IMR-90 (cell line): Measurements from ENCODE around the gene MTUS2. TPM values are rescaled to one million over a fixed set of nuclear protein-coding genes. Genes with fewer than 3 reads are reported as not detected.

Experiments used
- ATAC-seq: fragments of 200-7000 bp; cut with Tn5 transposase; 2 replicates; pipeline ENCODE4 v1.9.1; 2020; ENCODE audit warnings: low read depth, mild to moderate bottlenecking, moderate library complexity
- BruUV-seq: library from RNA; stranded (reverse); fragments of 400-500 nt; replicated peaks from 2 replicates; lab custom pipeline; 2021; lab: Mats Ljungman, UMichigan
- CTCF ChIA-PET: fragments of 300-600 bp; formaldehyde crosslinking; extraction: SDS; loops from one replicate; lab custom pipeline; 2021; ENCODE audit warnings: antibody characterized with exemption; lab: Yijun Ruan, JAX
- POLR2A ChIA-PET: fragments of 300-600 bp; sonication (Branson Sonifier 250); formaldehyde crosslinking; loops from one replicate; lab custom pipeline; 2022; ENCODE audit warnings: antibody characterized with exemption; ENCODE audit not compliant: unreplicated experiment; lab: Charles Lee
- DNase-seq: peaks from one replicate; pipeline ENCODE4 v3.0.0; 2013
- H2AFZ ChIP-seq: replicated peaks from 2 replicates; pipeline ENCODE3; 2013; ENCODE audit warnings: low read length, mild to moderate bottlenecking; ENCODE audit not compliant: poor library complexity
- H2AK5ac ChIP-seq: 2 replicates; pipeline ENCODE4 v1.6.1; 2013; ENCODE audit warnings: low read depth, low read length, inconsistent platforms
- H2AK9ac ChIP-seq: replicated peaks from 2 replicates; pipeline ENCODE3; 2013; ENCODE audit warnings: mild to moderate bottlenecking, low read depth, low read length, moderate library complexity; ENCODE audit not compliant: poor library complexity
- H2BK120ac ChIP-seq: 2 replicates; pipeline ENCODE4 v1.6.1; 2013; ENCODE audit warnings: low read depth, low read length, inconsistent platforms
- H2BK15ac ChIP-seq: 3 replicates; pipeline ENCODE4 v1.6.1; 2013; ENCODE audit warnings: low read depth, low read length, inconsistent platforms
- H2BK20ac ChIP-seq: 2 replicates; pipeline ENCODE4 v1.6.1; 2013; ENCODE audit warnings: low read depth, mild to moderate bottlenecking, inconsistent platforms, low read length, moderate library complexity
- H2BK5ac ChIP-seq: 2 replicates; pipeline ENCODE4 v1.6.1; 2013; ENCODE audit warnings: mild to moderate bottlenecking, low read depth, low read length, inconsistent platforms; ENCODE audit not compliant: poor library complexity, severe bottlenecking
- H3K14ac ChIP-seq: replicated peaks from 2 replicates; pipeline ENCODE4 v1.6.1; 2013; ENCODE audit warnings: low read depth, low read length, inconsistent platforms
- H3K18ac ChIP-seq: 2 replicates; pipeline ENCODE4 v1.6.1; 2013; ENCODE audit warnings: low read depth, low read length, control low read depth
- H3K23ac ChIP-seq: 2 replicates; pipeline ENCODE4 v1.6.1; 2013; ENCODE audit warnings: low read depth, low read length, inconsistent platforms
- H3K27ac ChIP-seq: 2 replicates; pipeline ENCODE4 v1.5.1; 2013; ENCODE audit warnings: mild to moderate bottlenecking, control low read depth, low read length; ENCODE audit not compliant: insufficient read depth
- H3K27me3 ChIP-seq: 2 replicates; pipeline ENCODE4 v1.6.1; 2013; ENCODE audit warnings: low read length; ENCODE audit not compliant: control insufficient read depth, insufficient read depth
- H3K36me3 ChIP-seq: 2 replicates; pipeline ENCODE4 v1.6.1; 2013; ENCODE audit warnings: low read length, mixed read lengths; ENCODE audit not compliant: control insufficient read depth, insufficient read depth
- H3K4ac ChIP-seq: 2 replicates; pipeline ENCODE4 v1.6.1; 2013; ENCODE audit warnings: low read depth, low read length, inconsistent platforms
- H3K4me1 ChIP-seq: 2 replicates; pipeline ENCODE4 v1.6.1; 2013; ENCODE audit warnings: low read length, mixed read lengths; ENCODE audit not compliant: control insufficient read depth, insufficient read depth
- H3K4me2 ChIP-seq: 2 replicates; pipeline ENCODE4 v1.6.1; 2013; ENCODE audit warnings: low read depth, mild to moderate bottlenecking, control low read depth, low read length, moderate library complexity
- H3K4me3 ChIP-seq: 2 replicates; pipeline ENCODE4 v1.5.1; 2013; ENCODE audit warnings: low read depth, mild to moderate bottlenecking, control low read depth, low read length, moderate library complexity; ENCODE audit not compliant: insufficient read depth
- H3K56ac ChIP-seq: 2 replicates; pipeline ENCODE4 v1.6.1; 2013; ENCODE audit warnings: low read length, inconsistent platforms; ENCODE audit not compliant: insufficient read depth; ENCODE audit errors: extremely low read depth
- H3K79me1 ChIP-seq, 2 experiments: 2 replicates each; pipeline ENCODE4 v1.6.1; 2013; ENCODE audit warnings: low read length in 2 of 2, inconsistent platforms in 1 of 2, low read depth in 1 of 2
- H3K9ac ChIP-seq: 2 replicates; pipeline ENCODE4 v1.6.1; 2013; ENCODE audit warnings: low read depth, low read length, control low read depth
- H3K9me1 ChIP-seq: 2 replicates; pipeline ENCODE4 v1.6.1; 2013; ENCODE audit warnings: low read length, inconsistent platforms; ENCODE audit not compliant: insufficient read depth
- H3K9me3 ChIP-seq: 2 replicates; pipeline ENCODE4 v1.6.1; 2013; ENCODE audit warnings: low read length; ENCODE audit not compliant: control insufficient read depth, insufficient read depth
- H4K20me1 ChIP-seq: 2 replicates; pipeline ENCODE4 v1.6.1; 2013; ENCODE audit warnings: low read length, inconsistent platforms; ENCODE audit not compliant: insufficient read depth
- H4K5ac ChIP-seq: 2 replicates; pipeline ENCODE4 v1.6.1; 2013; ENCODE audit warnings: mild to moderate bottlenecking, low read depth, low read length, control low read depth
- H4K8ac ChIP-seq, 2 experiments: 2 replicates each; pipeline ENCODE4 v1.6.1; 2013; ENCODE audit warnings: low read depth in 2 of 2, low read length in 2 of 2, control low read depth in 1 of 2, inconsistent platforms in 1 of 2
- H4K91ac ChIP-seq: 2 replicates; pipeline ENCODE4 v1.6.1; 2013; ENCODE audit warnings: low read depth, low read length, inconsistent platforms; ENCODE audit not compliant: insufficient read depth
- MXI1 ChIP-seq: IDR thresholded peaks from 2 replicates; pipeline ENCODE4 v1.6.1; 2012; ENCODE audit warnings: low read depth, mild to moderate bottlenecking, low read length, moderate library complexity, borderline replicate concordance
- WGBS, 2 experiments: methylation state at CpG; one replicate each; pipeline versions ENCODE4 v1.1.5 to v1.1.7; 2013; ENCODE audit warnings: missing lambda C conversion rate in 2 of 2; ENCODE audit not compliant: insufficient read length in 1 of 2; ENCODE audit errors: extremely low coverage in 2 of 2; 5-methylcytosine and 5-hydroxymethylcytosine counted together
- dilution Hi-C: fragments of 300-500 bp; cut with HindIII; formaldehyde crosslinking; loops from one replicate; pipeline ENCODE4 v1.14.3; 2018; ENCODE audit warnings: low sequenced_read_pairs; ENCODE audit not compliant: unreplicated experiment
- in situ Hi-C: fragments of 300-500 bp; cut with MboI; formaldehyde crosslinking; loops from 3 replicates; pipeline ENCODE4 v1.14.3; 2019; ENCODE audit warnings: low sequenced_read_pairs, inconsistent platforms, mixed read lengths
- intact Hi-C: fragments of 100-400 bp; cut with micrococcal nuclease; formaldehyde crosslinking; loops from 2 replicates; pipeline ENCODE4 v1.10.0; 2022
- polyA plus RNA-seq, 3 experiments: library from polyadenylated mRNA; depleted of rRNA; stranded (reverse); fragments of >200 nt; gene quantifications; 2 replicates each; pipeline ENCODE4 v1.2.3, GENCODE V29; 2012; ENCODE audit warnings: low replicate concordance in 1 of 3
- total RNA-seq: library from RNA; depleted of rRNA; stranded (reverse); fragments of >200 nt; gene quantifications from 2 replicates; pipeline ENCODE4 v1.2.3, GENCODE V29; 2012

Gene MTUS2
- total and polyA plus RNA-seq, 2 of the 4 experiments (the other 2 are of a cell fraction), result under 0.01 to 0.02 TPM

DNA sequence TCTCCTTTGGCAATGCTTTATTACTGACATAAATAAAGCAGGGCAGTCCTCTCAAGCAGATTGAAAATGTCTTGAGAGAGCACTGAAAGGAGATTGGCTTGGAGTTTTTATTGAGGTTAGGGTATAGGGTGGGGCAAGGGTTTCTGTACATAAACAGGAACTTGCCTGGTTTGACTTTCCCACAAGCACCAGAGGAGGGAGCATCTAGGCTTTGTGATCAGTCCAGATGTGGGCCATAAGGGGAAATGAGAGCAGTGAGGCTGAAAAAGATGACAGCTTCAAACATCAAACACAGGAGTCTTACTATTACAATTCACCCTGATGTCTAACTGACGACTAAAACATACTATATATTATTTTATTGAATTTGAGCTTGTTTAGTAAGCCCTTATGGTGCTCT lies 260.9 kb downstream of the MTUS2 start:
- H4K8ac ChIP-seq, result no peak overlapping the region
- no peaks in the 10 kb centered on the region for H3K36me3 ChIP-seq
- no peak overlapping the region for H2BK5ac ChIP-seq
- H3K4me1 ChIP-seq, result no peaks in the 10 kb centered on the region
- no peak overlapping the region for H4K91ac ChIP-seq
- DNase-seq (no peak), ATAC-seq (no peak)
- intact Hi-C loops, result no loop called here
- no peak overlapping the region for H2AK5ac ChIP-seq
- no peak overlapping the region for H2BK15ac ChIP-seq
- no peak overlapping the region for H2BK20ac ChIP-seq
- H3K9me1 ChIP-seq, result no peaks in the 10 kb centered on the region
- ChIA-PET CTCF (no interaction called here), POLR2A (no interaction called here)
- H3K4me3 ChIP-seq, result no peak overlapping the region
- dilution Hi-C loops, result no loop called here
- no peak overlapping the region for H3K18ac ChIP-seq
- H2AK9ac ChIP-seq, result no peak overlapping the region
- H3K79me1 ChIP-seq, result no peaks in the 10 kb centered on the region
- H3K27me3 ChIP-seq, result no peaks in the 10 kb centered on the region
- H3K27ac ChIP-seq, result no peak overlapping the region
- no peak overlapping the region for H3K23ac ChIP-seq
- no peak overlapping the region for H3K56ac ChIP-seq
- H3K9ac ChIP-seq, result no peak overlapping the region
- H3K14ac ChIP-seq, result no peak overlapping the region
- no peak overlapping the region for H2BK120ac ChIP-seq
- no peak overlapping the region for H4K5ac ChIP-seq
- H3K4ac ChIP-seq, result no peak overlapping the region
- H3K9me3 ChIP-seq, result peaks cover 7% of the 10 kb centered on the region; the same call in 1 of the 2 replicates
- no peak overlapping the region for H3K4me2 ChIP-seq
- TF ChIP-seq MXI1, result no peak
- in situ Hi-C loops, result no loop called here
- WGBS, 2 experiments, result no CpG with 5 or more reads among the region's 1 CpG
- BruUV-seq, result no TSS peak
- H2AFZ ChIP-seq, result no peak overlapping the region
- no peaks in the 10 kb centered on the region for H4K20me1 ChIP-seq
